K562 (cell line): Measurements from ENCODE around the gene INSR.

ENCODE experiments used
- ELF2 ChIP-seq: fragments of 250-450 bp; sonication (Bioruptor Pico); IDR thresholded peaks from 2 replicates; pipeline ENCODE4 v1.5.0; 2021; ENCODE audit warnings: mild to moderate bottlenecking
- EP300 ChIP-seq: IDR thresholded peaks from 2 replicates; pipeline ENCODE4 v1.6.1; 2012; ENCODE audit warnings: low read length, improper control_type of control experiment
- EZH2 ChIP-seq: IDR thresholded peaks from 2 replicates; pipeline ENCODE4 v1.6.1; 2012; ENCODE audit warnings: low read depth, mild to moderate bottlenecking, inconsistent platforms, low read length, borderline replicate concordance
- GABPA ChIP-seq: fragments of 200-800 bp; sonication (Bioruptor generic); conservative IDR thresholded peaks from 2 replicates; pipeline ENCODE4 v1.6.1; 2016; ENCODE audit warnings: low read depth, missing genetic modification characterization, missing compliant biosample characterization
- GATA2 ChIP-seq: sonication (generic); formaldehyde crosslinking; IDR thresholded peaks from 2 replicates; pipeline ENCODE4 v1.4.0; 2020; ENCODE audit warnings: mild to moderate bottlenecking, missing genetic modification reagents
- HSF4 ChIP-seq: fragments of 250-450 bp; sonication (Bioruptor Pico); IDR thresholded peaks from 2 replicates; pipeline ENCODE4 v2.1.2; 2022; ENCODE audit warnings: mild to moderate bottlenecking, moderate library complexity, borderline replicate concordance
- MAFK ChIP-seq: IDR thresholded peaks from 2 replicates; pipeline ENCODE4 v1.6.1; 2011; ENCODE audit warnings: low read length, improper control_type of control experiment
- REST ChIP-seq, 2 experiments: fragments of 450-650 bp; formaldehyde crosslinking in 1 of 2; IDR thresholded peaks; 2 replicates each; pipeline versions ENCODE4 v1.4.0 to v1.6.1; 2014 to 2020; ENCODE audit warnings: mild to moderate bottlenecking in 2 of 2, borderline replicate concordance in 1 of 2, low read depth in 1 of 2
- SAFB2 ChIP-seq: fragments of 200-400 bp; formaldehyde crosslinking; IDR thresholded peaks from 2 replicates; pipeline ENCODE4 v1.6.1; 2018; ENCODE audit warnings: borderline replicate concordance, low read length, low read depth, moderate library complexity; ENCODE audit not compliant: severe bottlenecking
- SIN3A ChIP-seq, 2 experiments: fragments of 150-350 bp in 1 of 2; IDR thresholded peaks; 2 replicates each; pipeline ENCODE4 v1.6.1; 2011 to 2016; ENCODE audit warnings: borderline replicate concordance in 2 of 2, low read depth in 2 of 2, low read length in 2 of 2, mild to moderate bottlenecking in 2 of 2, moderate library complexity in 2 of 2; ENCODE audit not compliant: control insufficient read depth in 1 of 2
- SP1 ChIP-seq: sonication (generic); formaldehyde crosslinking; IDR thresholded peaks from 2 replicates; pipeline ENCODE4 v1.8.1; 2022; ENCODE audit warnings: mild to moderate bottlenecking, missing genetic modification reagents

GRCh38 chr19:7224995-7225394, 69.2 kb downstream of the INSR start:
- TF ChIP-seq SP1 (CRISPR knock-in tag) (no peak), SIN3A (IDR thresholded peaks at IDR 0.05; ENCODE audit: borderline replicate concordance in 2 of 2, control insufficient read depth in 1 of 2, low read depth in 2 of 2, low read length in 2 of 2) (no peak), HSF4 (CRISPR knock-in tag) (no peak), ELF2 (CRISPR knock-in tag) (no peak), REST (IDR thresholded peaks at IDR 0.05; ENCODE audit: borderline replicate concordance) (no peak), REST (CRISPR knock-in tag; IDR thresholded peaks at IDR 0.05; ENCODE audit: low read depth) (no peak), GATA2 (CRISPR knock-in tag) (no peak), SAFB2 (no peak), EP300 (no peak), GABPA (no peak), EZH2 (no peak), MAFK (no peak)
